Spinal cord (tissue), 10 donors: ENCODE data around the gene NNMT. TPM values are rescaled to one million over a fixed set of nuclear protein-coding genes. Genes with fewer than 3 reads are reported as not detected.

Experiments
- DNase-seq, 6 donors: peaks; one replicate each; pipeline versions ENCODE4 v3.0.0 to v3.0.0-alpha.2; 2013 to 2015; ENCODE audit warnings: low spot score in 6 of 6, low read depth in 4 of 6
- H3K27ac ChIP-seq: one replicate; pipeline ENCODE4 v1.5.1; 2013; ENCODE audit warnings: low read depth, low read length, control low read depth
- H3K27me3 ChIP-seq: one replicate; pipeline ENCODE4 v1.6.1; 2013; ENCODE audit warnings: low read length; ENCODE audit not compliant: control insufficient read depth, insufficient read depth
- H3K36me3 ChIP-seq: one replicate; pipeline ENCODE4 v1.6.1; 2013; ENCODE audit warnings: low read length; ENCODE audit not compliant: control insufficient read depth, insufficient read depth
- H3K4me1 ChIP-seq: one replicate; pipeline ENCODE4 v1.6.1; 2013; ENCODE audit warnings: low read length; ENCODE audit not compliant: control insufficient read depth, insufficient read depth
- H3K4me3 ChIP-seq: one replicate; pipeline ENCODE4 v1.5.1; 2013; ENCODE audit warnings: low read depth, low read length, control low read depth
- H3K9me3 ChIP-seq: one replicate; pipeline ENCODE4 v1.6.1; 2013; ENCODE audit warnings: low read length; ENCODE audit not compliant: control insufficient read depth, insufficient read depth
- WGBS: methylation state at CpG from one replicate; pipeline ENCODE4 v1.1.5; 2013; ENCODE audit warnings: missing lambda C conversion rate; ENCODE audit not compliant: insufficient coverage; 5-methylcytosine and 5-hydroxymethylcytosine counted together
- polyA plus RNA-seq, 2 donors: library from polyadenylated mRNA; unstranded; fragments of 120-200 nt; gene quantifications; one replicate each; pipeline ENCODE4 v1.2.1, GENCODE V29; 2013; ENCODE audit not compliant: insufficient read length in 2 of 2
- total RNA-seq, 2 donors: library from RNA; depleted of rRNA in 1 of 2; stranded (reverse); fragments of 120-200 nt in 1 of 2; fragments of >200 nt in 1 of 2; gene quantifications; one replicate each; pipeline versions ENCODE4 v1.2.3 to v1.2.4, GENCODE V29; 2013 to 2014
- donor health status: healthy.

Gene NNMT
- total and polyA plus RNA-seq, 4 donors: 0.47 to 3.4 (median 1.7) TPM

DNA sequence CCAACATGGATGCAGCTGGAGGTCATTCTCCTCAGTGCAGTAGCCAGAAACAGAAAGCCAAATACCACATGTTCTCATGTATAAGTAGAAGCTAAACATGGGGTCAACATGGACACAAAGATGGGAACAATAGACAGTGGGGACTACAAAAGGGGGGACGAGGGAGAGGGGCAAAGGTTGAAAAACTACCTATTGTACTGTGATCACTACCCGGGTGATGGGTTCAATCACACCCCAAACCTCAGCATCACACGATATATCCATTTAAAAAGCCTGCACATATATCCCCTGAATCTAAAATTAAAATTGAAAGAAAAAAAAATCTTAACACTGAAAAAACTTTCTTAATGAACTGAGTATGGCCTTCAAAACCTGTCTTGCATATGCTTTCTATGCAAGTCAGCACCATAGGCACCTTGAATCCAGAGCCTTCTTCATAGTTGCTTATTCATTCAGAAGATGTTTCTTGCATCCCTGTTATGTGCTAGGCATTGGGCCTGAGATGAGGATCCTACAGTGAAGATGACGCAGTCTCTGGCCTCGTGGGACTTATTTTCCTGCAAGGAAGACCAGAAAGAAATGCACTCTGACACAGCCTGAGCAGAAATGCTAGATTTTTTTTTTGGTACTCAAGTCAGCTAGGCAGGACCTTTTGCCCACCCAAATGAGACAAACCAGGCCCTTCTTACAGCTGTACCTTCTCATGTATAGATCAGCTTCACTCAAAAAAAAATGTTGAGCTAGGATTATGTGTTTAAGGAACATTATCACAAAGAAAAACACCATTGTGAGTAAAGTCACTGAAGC, 21.0 kb downstream of the NNMT start:
- Histone ChIP-seq H3K9me3 (no peaks in the 10 kb centered on the region), H3K4me1 (no peaks in the 10 kb centered on the region), H3K27ac (no peak overlapping the region), H3K36me3 (no peaks in the 10 kb centered on the region), H3K27me3 (no peaks in the 10 kb centered on the region), H3K4me3 (no peak overlapping the region)
- DNase-seq: no peak
- WGBS: 77% methylated on average over 2 of the region's 5 CpGs

- Histone ChIP-seq H3K4me3 (no peak overlapping the region), H3K27ac (no peak overlapping the region), H3K27me3 (no peaks in the 10 kb centered on the region), H3K9me3 (no peaks in the 10 kb centered on the region), H3K4me1 (no peaks in the 10 kb centered on the region), H3K36me3 (no peaks in the 10 kb centered on the region)
- WGBS: 25% methylated on average over 1 of the region's 5 CpGs
- peak in 5 of 6 donors; percentile 20 to 84 (median 37) for DNase-seq
Measured at GRCh38 chr11:114317787-114318137, 21.6 kb downstream of the NNMT start.

- no peaks in the 10 kb centered on the region for H3K27me3 ChIP-seq
- H3K27ac ChIP-seq: no peak overlapping the region
- no peak for DNase-seq
- no peaks in the 10 kb centered on the region for H3K9me3 ChIP-seq
- H3K4me3 ChIP-seq: no peak overlapping the region
- 27% methylated on average over 3 of the region's 4 CpGs for WGBS
- no peaks in the 10 kb centered on the region for H3K36me3 ChIP-seq
- no peaks in the 10 kb centered on the region for H3K4me1 ChIP-seq
Measured at GRCh38 chr11:114318361-114318760, 22.2 kb downstream of the NNMT start.

GRCh38 chr11:114319716-114320328, 23.6 kb downstream of the NNMT start:
- Histone ChIP-seq H3K9me3 (no peaks in the 10 kb centered on the region), H3K4me3 (no peak overlapping the region), H3K4me1 (no peaks in the 10 kb centered on the region), H3K27ac (no peak overlapping the region), H3K27me3 (no peaks in the 10 kb centered on the region), H3K36me3 (no peaks in the 10 kb centered on the region)
- WGBS: 85% methylated on average over 3 of the region's 5 CpGs
- DNase-seq: no peak

- H3K27ac ChIP-seq: no peak overlapping the region
- no peaks in the 10 kb centered on the region for H3K27me3 ChIP-seq
- no peak overlapping the region for H3K4me3 ChIP-seq
- no peaks in the 10 kb centered on the region for H3K4me1 ChIP-seq
- DNase-seq: no peak
- 63% methylated on average over 4 of the region's 6 CpGs for WGBS
- H3K9me3 ChIP-seq: no peaks in the 10 kb centered on the region
- H3K36me3 ChIP-seq: no peaks in the 10 kb centered on the region
Measured at GRCh38 chr11:114321621-114322257, 25.5 kb downstream of the NNMT start.

DNA sequence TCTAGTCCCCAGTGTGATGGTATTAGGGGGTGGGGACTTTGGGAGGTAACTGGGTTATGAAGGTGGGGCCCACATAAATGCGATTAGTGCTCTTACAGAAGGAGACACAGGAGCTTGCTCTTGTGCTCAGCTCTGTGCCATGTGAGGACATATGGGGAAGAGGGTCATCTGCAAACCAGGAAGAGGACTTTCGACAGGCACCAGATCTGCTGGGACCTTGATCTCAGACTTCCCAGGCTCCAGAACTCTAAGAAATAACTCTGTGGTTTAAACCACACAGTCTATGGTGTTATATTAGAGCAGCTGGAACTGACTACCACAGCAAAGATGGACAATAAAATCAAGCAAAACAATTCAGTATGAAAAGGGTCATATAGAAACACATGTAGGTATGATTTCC, 26.7 kb downstream of the NNMT start:
- DNase-seq: no peak
- H3K9me3 ChIP-seq: no peaks in the 10 kb centered on the region
- H3K27ac ChIP-seq: no peak overlapping the region
- no peaks in the 10 kb centered on the region for H3K27me3 ChIP-seq
- 97% methylated on average over 2 of the region's 2 CpGs for WGBS
- H3K4me3 ChIP-seq: no peak overlapping the region
- H3K4me1 ChIP-seq: no peaks in the 10 kb centered on the region
- no peaks in the 10 kb centered on the region for H3K36me3 ChIP-seq

GRCh38 chr11:114326151-114326550, 30.0 kb downstream of the NNMT start:
- Histone ChIP-seq H3K4me1 (no peaks in the 10 kb centered on the region), H3K4me3 (no peak overlapping the region), H3K27me3 (no peaks in the 10 kb centered on the region), H3K9me3 (peaks cover 5% of the 10 kb centered on the region), H3K27ac (no peak overlapping the region), H3K36me3 (no peaks in the 10 kb centered on the region)
- 100% methylated on average over 1 of the region's 4 CpGs for WGBS
- DNase-seq: no peak

DNA sequence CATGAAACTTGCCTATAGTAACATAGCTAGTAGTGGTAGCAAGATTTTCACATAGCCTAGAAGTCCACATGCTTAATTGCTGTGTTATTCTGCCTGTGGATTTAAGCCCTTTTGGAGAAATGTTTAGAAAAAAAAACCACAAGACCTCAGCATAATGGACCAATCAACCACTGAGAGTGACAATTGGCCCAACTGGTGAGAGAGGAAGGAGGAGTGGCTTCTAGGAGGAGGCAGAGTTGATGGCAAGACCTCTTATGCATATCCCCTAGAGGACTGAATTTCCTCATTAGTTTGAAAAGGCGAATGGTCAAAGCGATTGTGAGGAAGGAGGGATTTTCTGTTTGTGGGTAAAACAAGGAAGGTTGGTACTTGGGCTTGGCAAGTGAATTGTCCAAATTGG, 30.6 kb downstream of the NNMT start:
- no peaks in the 10 kb centered on the region for H3K27me3 ChIP-seq
- 79% methylated on average over 2 of the region's 2 CpGs for WGBS
- H3K4me1 ChIP-seq: no peaks in the 10 kb centered on the region
- no peak overlapping the region for H3K4me3 ChIP-seq
- H3K27ac ChIP-seq: no peak overlapping the region
- peaks cover 5% of the 10 kb centered on the region for H3K9me3 ChIP-seq
- DNase-seq: no peak
- H3K36me3 ChIP-seq: no peaks in the 10 kb centered on the region

DNA sequence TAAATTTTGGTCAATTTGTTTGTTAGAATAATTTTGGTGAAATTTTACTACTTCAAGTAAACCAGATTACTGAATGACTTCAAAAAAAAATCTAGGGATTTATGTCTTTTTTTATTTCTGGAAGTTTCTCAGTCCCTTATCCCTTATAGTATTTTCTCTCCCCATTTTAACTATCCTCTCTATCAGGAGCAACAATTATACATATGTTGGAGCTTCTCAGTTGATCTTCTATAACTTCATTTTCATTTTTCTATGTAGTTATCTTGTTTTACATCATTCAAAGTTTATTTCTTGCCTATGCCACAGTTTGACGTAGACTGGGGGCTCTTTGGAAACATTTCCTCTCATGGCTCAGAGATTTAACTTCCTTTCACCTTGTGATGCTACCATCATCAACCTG, 34.2 kb downstream of the NNMT start:
- H3K27me3 ChIP-seq: no peaks in the 10 kb centered on the region

More for the DNA sequence above, 34.2 kb downstream of the NNMT start:
- H3K27ac ChIP-seq: no peak overlapping the region
- peaks cover 7% of the 10 kb centered on the region for H3K9me3 ChIP-seq
- H3K36me3 ChIP-seq: no peaks in the 10 kb centered on the region
- 86% methylated on average over 1 of the region's 1 CpG for WGBS
- H3K4me1 ChIP-seq: no peaks in the 10 kb centered on the region
- H3K4me3 ChIP-seq: no peak overlapping the region
- DNase-seq: no peak
